HCT116 (cell line): ENCODE results near the gene LRG1. TPM values are rescaled to one million over a fixed set of nuclear protein-coding genes. Genes with fewer than 3 reads are reported as not detected.

Source experiments
- ATAC-seq: fragments of 200-7000 bp; cut with Tn5 transposase; 2 replicates; pipeline ENCODE4 v1.9.1; 2020; ENCODE audit warnings: mild to moderate bottlenecking, moderate library complexity
- BruUV-seq: library from RNA; stranded (reverse); fragments of 400-500 nt; replicated peaks from 2 replicates; lab custom pipeline; 2021; lab: Mats Ljungman, UMichigan
- CTCF ChIA-PET: fragments of 300-600 bp; sonication (Branson Sonifier 250); formaldehyde crosslinking; loops from one replicate; lab custom pipeline; 2021; ENCODE audit warnings: antibody characterized with exemption; lab: Charles Lee
- POLR2A ChIA-PET: fragments of 300-600, 350-600 bp; sonication (Branson Sonifier 250); formaldehyde crosslinking; loops from one replicate; lab custom pipeline; 2021; ENCODE audit warnings: antibody characterized with exemption; lab: Charles Lee
- RAD21 ChIA-PET, 2 experiments: fragments of 300-600 bp; sonication (Branson Sonifier 250); formaldehyde crosslinking; loops; one replicate each; lab custom pipeline; 2023; ENCODE audit warnings: low total read pairs in 2 of 2; ENCODE audit not compliant: uncharacterized antibody in 2 of 2, unreplicated experiment in 2 of 2, low non-redundant PET in 1 of 2; lab: Charles Lee
- DNase-seq: peaks from one replicate; pipeline ENCODE4 v3.0.0-alpha.2; 2010; ENCODE audit warnings: low read depth, low spot score
- H2AFZ ChIP-seq: fragments of 200-600 bp; shearing (Covaris generic), sonication (generic); 2 replicates; pipeline ENCODE4 v1.6.1; 2017; ENCODE audit warnings: low read depth, mixed run types, mixed read lengths, antibody characterized with exemption, low read length; ENCODE audit not compliant: poor library complexity, severe bottlenecking
- H3K27ac ChIP-seq: 2 replicates; pipeline ENCODE4 v1.5.1; 2012; ENCODE audit warnings: low read depth, low read length
- H3K27me3 ChIP-seq: fragments of 200-600 bp; sonication (generic); 2 replicates; pipeline ENCODE4 v1.6.1; 2016; ENCODE audit warnings: mixed run types, low read length, mixed read lengths; ENCODE audit not compliant: insufficient read depth
- H3K36me3 ChIP-seq, 2 experiments: fragments of 200-500 bp in 1 of 2; fragments of 200-600 bp in 1 of 2; sonication (Bioruptor generic) in 1 of 2; sonication (generic) in 1 of 2; 2 replicates each; pipeline versions ENCODE4 v1.5.1 to v1.6.1; 2014 to 2016; ENCODE audit warnings: low read length in 2 of 2, inconsistent platforms in 1 of 2, mixed read lengths in 1 of 2, mixed run types in 1 of 2; ENCODE audit not compliant: insufficient read depth in 2 of 2, control insufficient read depth in 1 of 2
- H3K4me1 ChIP-seq, 2 experiments: fragments of 200-600 bp in 1 of 2; sonication (generic) in 1 of 2; 2 replicates each; pipeline versions ENCODE4 v1.5.1 to v1.6.1; 2012 to 2017; ENCODE audit warnings: low read length in 2 of 2, inconsistent platforms in 1 of 2, mild to moderate bottlenecking in 1 of 2, mixed read lengths in 1 of 2, mixed run types in 1 of 2, moderate library complexity in 1 of 2; ENCODE audit not compliant: insufficient read depth in 2 of 2, control insufficient read depth in 1 of 2
- H3K4me2 ChIP-seq: fragments of 200-600 bp; sonication (generic); 2 replicates; pipeline ENCODE4 v1.6.1; 2017; ENCODE audit warnings: mixed run types, low read length, mixed read lengths
- H3K4me3 ChIP-seq, 2 experiments: fragments of 200-600 bp in 1 of 2; sonication (generic) in 1 of 2; replicated peaks in 1 of 2; 2 replicates each; pipeline ENCODE4 v1.5.1; 2011 to 2016; ENCODE audit warnings: low read length in 2 of 2, control low read depth in 1 of 2, low read depth in 1 of 2, mild to moderate bottlenecking in 1 of 2, mixed read lengths in 1 of 2, mixed run types in 1 of 2
- H3K79me2 ChIP-seq: fragments of 200-600 bp; sonication (generic); 2 replicates; pipeline ENCODE4 v1.6.1; 2017; ENCODE audit warnings: mild to moderate bottlenecking, mixed run types, low read length, moderate library complexity, mixed read lengths; ENCODE audit not compliant: insufficient read depth
- H3K9ac ChIP-seq: fragments of 200-600 bp; sonication (generic); 2 replicates; pipeline ENCODE4 v1.6.1; 2016; ENCODE audit warnings: low read length, mixed read lengths
- H3K9me2 ChIP-seq: fragments of 200-600 bp; sonication (generic), shearing (Covaris generic); 2 replicates; pipeline ENCODE4 v1.6.1; 2017; ENCODE audit warnings: mixed run types, mild to moderate bottlenecking, moderate library complexity; ENCODE audit not compliant: insufficient read depth
- H3K9me3 ChIP-seq, 2 experiments: fragments of 200-500 bp in 1 of 2; fragments of 200-600 bp in 1 of 2; sonication (Bioruptor generic) in 1 of 2; sonication (generic) in 1 of 2; 2 replicates each; pipeline ENCODE4 v1.6.1; 2014 to 2017; ENCODE audit warnings: low read length in 2 of 2, mixed read lengths in 2 of 2, inconsistent platforms in 1 of 2, low read depth in 1 of 2, mild to moderate bottlenecking in 1 of 2, mixed run types in 1 of 2, moderate library complexity in 1 of 2; ENCODE audit not compliant: control insufficient read depth in 1 of 2, insufficient read depth in 1 of 2
- H4K20me1 ChIP-seq: fragments of 200-600 bp; sonication (generic), shearing (Covaris generic); 2 replicates; pipeline ENCODE4 v1.6.1; 2017; ENCODE audit warnings: mixed run types, mild to moderate bottlenecking, moderate library complexity; ENCODE audit not compliant: insufficient read depth
- CEBPB ChIP-seq: IDR thresholded peaks from 2 replicates; pipeline ENCODE4 v1.6.1; 2012; ENCODE audit warnings: low read depth
- EGR1 ChIP-seq: IDR thresholded peaks from 2 replicates; pipeline ENCODE4 v1.6.1; 2012; ENCODE audit warnings: low read depth
- FOSL1 ChIP-seq: IDR thresholded peaks from 2 replicates; pipeline ENCODE4 v1.6.1; 2012; ENCODE audit warnings: low read depth
- POLR2A ChIP-seq: IDR thresholded peaks from 2 replicates; pipeline ENCODE4 v1.7.0; 2011; ENCODE audit warnings: borderline replicate concordance; ENCODE audit not compliant: insufficient read depth, insufficient read length; ENCODE audit errors: extremely low read depth
- POLR2AphosphoS5 ChIP-seq: IDR thresholded peaks from 2 replicates; pipeline ENCODE4 v1.6.1; 2011; ENCODE audit warnings: mild to moderate bottlenecking, low read depth, low read length, moderate library complexity
- SIN3A ChIP-seq: IDR thresholded peaks from 2 replicates; pipeline ENCODE4 v1.6.1; 2012; ENCODE audit warnings: low read depth
- SP1 ChIP-seq: IDR thresholded peaks from 2 replicates; pipeline ENCODE4 v1.6.1; 2012; ENCODE audit warnings: low read depth
- YY1 ChIP-seq: IDR thresholded peaks from 2 replicates; pipeline ENCODE4 v1.6.1; 2011; ENCODE audit warnings: low read length, low read depth, moderate library complexity, mild to moderate bottlenecking; ENCODE audit not compliant: insufficient replicate concordance; ENCODE audit errors: extremely low read depth
- ZFX ChIP-seq: fragments of 450-650 bp; IDR thresholded peaks from 2 replicates; pipeline ENCODE4 v1.6.1; 2017
- intact Hi-C: fragments of 100-400 bp; cut with micrococcal nuclease; formaldehyde crosslinking; loops from 2 replicates; pipeline ENCODE4 v1.10.0; 2022
- total RNA-seq: library from RNA; stranded (reverse); gene quantifications from one replicate; pipeline ENCODE4 v1.2.1, GENCODE V29; 2021; ENCODE audit not compliant: unreplicated experiment

The LRG1 gene
- total RNA-seq, 1 experiment from 2014 or later, result 1.3 TPM

GRCh38 chr19:4570916-4571304, 31.1 kb upstream of the LRG1 start:
- Histone ChIP-seq H3K79me2 (peaks cover 52% of the 10 kb centered on the region), H3K27me3 (no peaks in the 10 kb centered on the region), H3K27ac (no peak overlapping the region), H3K9me2 (no peaks in the 10 kb centered on the region), H2AFZ (no peak overlapping the region), H3K36me3 (no peaks in the 10 kb centered on the region), H3K4me2 (no peak overlapping the region), H3K9me3 (no peaks in the 10 kb centered on the region), H4K20me1 (no peaks in the 10 kb centered on the region), H3K4me1 (peaks cover 28 to 48% of the 10 kb centered on the region in 2 experiments)
- no peak for DNase-seq
- ChIA-PET RAD21 (no interaction called here), POLR2A (no interaction called here), CTCF (no interaction called here)
- BruUV-seq, result no TSS peak
- TF ChIP-seq SP1 (no peak), POLR2A (no peak), EGR1 (no peak)
- TF ChIP-seq, all 23 proteins: peak for 0
- intact Hi-C loops, result loop anchor here (10.0 kb wide), 1 partner anchor 234 kb away; no protein-coding TSS in a partner anchor
- H3K4me3 ChIP-seq, result no peak overlapping the region
- ATAC-seq, result no peak
- H3K9ac ChIP-seq, result no peak overlapping the region

GRCh38 chr19:4570402-4570801, 30.6 kb upstream of the LRG1 start:
- no peak overlapping the region for H3K9ac ChIP-seq
- no peaks in the 10 kb centered on the region for H3K36me3 ChIP-seq
- H3K27ac ChIP-seq, result no peak overlapping the region
- H2AFZ ChIP-seq, result no peak overlapping the region
- POLR2A ChIA-PET, result no interaction called here
- CTCF ChIA-PET, result no interaction called here
- no peaks in the 10 kb centered on the region for H3K9me2 ChIP-seq
- no peak for DNase-seq
- no peak for ATAC-seq
- H4K20me1 ChIP-seq, result no peaks in the 10 kb centered on the region
- intact Hi-C loops, result loop anchor here (10.0 kb wide), 1 partner anchor 234 kb away; no protein-coding TSS in a partner anchor
- no peaks in the 10 kb centered on the region for H3K9me3 ChIP-seq
- no peaks in the 10 kb centered on the region for H3K27me3 ChIP-seq
- H3K4me1 ChIP-seq, result peaks cover 24 to 48% of the 10 kb centered on the region in 2 experiments
- peaks cover 52% of the 10 kb centered on the region for H3K79me2 ChIP-seq
- RAD21 ChIA-PET, result no interaction called here
- no peak overlapping the region for H3K4me3 ChIP-seq
- no peak for TF ChIP-seq ZFX
- no peak for TF ChIP-seq FOSL1
- no peak for TF ChIP-seq POLR2AphosphoS5
- no peak for TF ChIP-seq CEBPB
- no peak for TF ChIP-seq YY1
- no peak for TF ChIP-seq SIN3A
- H3K4me2 ChIP-seq, result no peak overlapping the region
- BruUV-seq, result no TSS peak
